ENCODE results near the gene CREB5. TPM values are rescaled to one million over a fixed set of nuclear protein-coding genes. Genes with fewer than 3 reads are reported as not detected.

The CREB5 gene
- total and polyA plus RNA-seq, 2 of the 8 experiments (the other 6 are each of a cell fraction or from before 2014, with no cell fraction given) = 2.4 to 2.7 TPM

- H3K27me3 ChIP-seq (replicated peaks in 1 of 4; ENCODE audit: control insufficient read depth in 3 of 4, extremely low read depth in 1 of 4, insufficient read depth in 3 of 4, low read length in 3 of 4) = no peaks in the 10 kb centered on the region
- H3K4ac ChIP-seq (replicated peaks; ENCODE audit: insufficient read length, low read depth, low read length) = no peak overlapping the region
- no peaks in the 10 kb centered on the region for H3K4me1 ChIP-seq (replicated peaks in 1 of 4; ENCODE audit: control insufficient read depth in 3 of 4, insufficient read depth in 4 of 4, low read length in 3 of 4)
- DNase-seq (ENCODE audit: low read depth in 1 of 2, low spot score in 2 of 2) (no peak), FAIRE-seq (no peak)
- no peak overlapping the region for H2AK5ac ChIP-seq (ENCODE audit: low read depth, low read length)
- H3K79me2 ChIP-seq (ENCODE audit: control insufficient read depth in 1 of 2, insufficient read depth in 2 of 2, low read length in 2 of 2) = no peaks in the 10 kb centered on the region
- H4K20me1 ChIP-seq (replicated peaks in 1 of 2; ENCODE audit: control insufficient read depth in 1 of 2, insufficient read depth in 2 of 2, low read length in 2 of 2) = no peaks in the 10 kb centered on the region
- H3K79me1 ChIP-seq (ENCODE audit: low read depth, low read length) = no peaks in the 10 kb centered on the region
- TF ChIP-seq ATF3 (IDR thresholded peaks at IDR 0.05; ENCODE audit: insufficient read depth, low read depth, low read length) = no peak
- no peak for TF ChIP-seq JUN (IDR thresholded peaks at IDR 0.05; ENCODE audit: low read depth, low read length)
- CTCF ChIA-PET (ENCODE audit: partially characterized antibody) = interaction anchor here (0.7 to 1.2 kb wide), 3 partner anchors 10 to 245 kb away, joined by 3 read pairs; no protein-coding TSS in a partner anchor
- POLR2A ChIA-PET (ENCODE audit: partially characterized antibody) = no interaction called here
- H2AFZ ChIP-seq (ENCODE audit: low read length) = no peak overlapping the region
- no peak overlapping the region for H4K5ac ChIP-seq (ENCODE audit: insufficient read length, low read depth, low read length)
- H3K9me3 ChIP-seq (ENCODE audit: insufficient read depth in 2 of 2, low read depth in 1 of 2, low read length in 1 of 2) = no peaks in the 10 kb centered on the region
- H4K8ac ChIP-seq (ENCODE audit: extremely low read depth, insufficient read depth, low read length) = no peak overlapping the region
- H3K18ac ChIP-seq (ENCODE audit: extremely low read depth, low read length) = no peak overlapping the region
- H3K4me2 ChIP-seq (ENCODE audit: insufficient read depth in 1 of 2, low read depth in 2 of 2, low read length in 2 of 2) = no peak overlapping the region
- WGBS, 2 experiments (ENCODE audit: extremely low coverage in 1 of 2, insufficient coverage in 1 of 2, insufficient read length in 1 of 2, insufficient replicate concordance in 2 of 2, low coverage in 1 of 2, low lambda C conversion rate in 2 of 2, missing lambda C conversion rate in 1 of 2) = 86% methylated on average over 2 of the region's 2 CpGs; no CpG with 5 or more reads in 1 of the 2 experiments
- H3K56ac ChIP-seq (replicated peaks; ENCODE audit: insufficient read length, low read depth, low read length) = no peak overlapping the region
- no peak overlapping the region for H3K4me3 ChIP-seq (ENCODE audit: extremely low read depth in 1 of 4, insufficient read depth in 2 of 4, low read depth in 3 of 4, low read length in 4 of 4)
- no peak overlapping the region for H3K14ac ChIP-seq (ENCODE audit: insufficient read length)
- H2BK20ac ChIP-seq (ENCODE audit: low read length) = no peak overlapping the region
- H3K23ac ChIP-seq (ENCODE audit: insufficient read length) = no peak overlapping the region
- H2BK12ac ChIP-seq (ENCODE audit: low read depth, low read length) = no peak overlapping the region
- no peaks in the 10 kb centered on the region for H3K23me2 ChIP-seq (ENCODE audit: low read depth, low read length)
- H3K36me3 ChIP-seq (ENCODE audit: control insufficient read depth in 2 of 4, insufficient read depth in 4 of 4, low read length in 3 of 4) = no peaks in the 10 kb centered on the region
- H2BK15ac ChIP-seq (ENCODE audit: low read length) = no peak overlapping the region
- no peak overlapping the region for H3K9ac ChIP-seq (replicated peaks in 1 of 4; ENCODE audit: extremely low read depth in 1 of 4, low read depth in 3 of 4, low read length in 3 of 4)
- H3K27ac ChIP-seq (ENCODE audit: low read depth, low read length) = no peak overlapping the region
- H2BK120ac ChIP-seq (replicated peaks; ENCODE audit: low read depth, low read length) = no peak overlapping the region
- no peak overlapping the region for H2BK5ac ChIP-seq (ENCODE audit: low read depth, low read length)
- H4K91ac ChIP-seq (replicated peaks; ENCODE audit: insufficient read length, low read length) = no peak overlapping the region
These were observed 370.0 kb downstream of the CREB5 start for GRCh38 chr7:28782362-28782761.
